Measurements from ENCODE around the gene BCL3.
"Not testable (repeated sequence)": the region's sequence is repeated elsewhere in the genome, so short reads cannot be mapped to it uniquely, and the experiment has no call there.

BCL3 gene, protein sequence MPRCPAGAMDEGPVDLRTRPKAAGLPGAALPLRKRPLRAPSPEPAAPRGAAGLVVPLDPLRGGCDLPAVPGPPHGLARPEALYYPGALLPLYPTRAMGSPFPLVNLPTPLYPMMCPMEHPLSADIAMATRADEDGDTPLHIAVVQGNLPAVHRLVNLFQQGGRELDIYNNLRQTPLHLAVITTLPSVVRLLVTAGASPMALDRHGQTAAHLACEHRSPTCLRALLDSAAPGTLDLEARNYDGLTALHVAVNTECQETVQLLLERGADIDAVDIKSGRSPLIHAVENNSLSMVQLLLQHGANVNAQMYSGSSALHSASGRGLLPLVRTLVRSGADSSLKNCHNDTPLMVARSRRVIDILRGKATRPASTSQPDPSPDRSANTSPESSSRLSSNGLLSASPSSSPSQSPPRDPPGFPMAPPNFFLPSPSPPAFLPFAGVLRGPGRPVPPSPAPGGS

DNA sequence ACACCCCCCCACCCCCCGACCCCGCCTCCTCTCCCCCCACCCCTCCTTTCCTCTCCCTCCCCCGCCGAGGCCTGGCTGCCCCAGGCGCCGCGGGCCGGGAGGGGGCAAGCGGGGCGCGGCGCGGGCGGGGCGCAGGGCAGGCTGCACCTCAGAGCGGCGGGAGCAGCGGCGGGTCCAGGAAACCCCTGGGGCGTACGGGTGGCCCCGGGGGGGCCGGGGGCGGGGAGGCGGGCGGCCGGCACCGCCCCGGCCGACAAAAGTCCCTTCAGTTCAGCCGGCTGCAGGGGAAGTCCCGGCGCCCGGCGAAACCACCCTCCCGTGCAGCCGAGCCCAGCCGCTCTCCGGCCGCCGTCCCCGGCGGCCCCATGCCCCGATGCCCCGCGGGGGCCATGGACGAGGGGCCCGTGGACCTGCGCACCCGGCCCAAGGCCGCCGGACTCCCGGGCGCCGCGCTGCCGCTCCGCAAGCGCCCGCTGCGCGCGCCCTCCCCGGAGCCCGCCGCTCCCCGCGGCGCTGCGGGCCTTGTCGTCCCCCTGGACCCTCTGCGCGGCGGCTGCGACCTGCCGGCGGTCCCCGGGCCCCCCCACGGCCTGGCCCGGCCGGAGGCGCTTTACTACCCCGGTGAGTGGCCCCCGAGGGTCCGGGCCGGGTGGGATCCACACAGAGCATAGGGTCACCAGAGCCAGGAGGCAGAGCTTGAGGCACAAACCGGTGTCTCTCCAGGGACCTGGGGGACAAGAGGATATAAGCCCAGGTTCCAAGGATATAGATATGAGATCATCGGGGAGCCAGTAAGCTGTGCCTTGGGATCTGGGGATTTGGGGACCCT, at the start of gene BCL3:
Gene BCL3 (plus strand): TSS at position 283 of the 829 bp plus-strand sequence. CDS start 83 bp downstream, at position 366.
- ATAC-seq (peak; percentile 30), DNase-seq (peak; percentile 75)

DNA sequence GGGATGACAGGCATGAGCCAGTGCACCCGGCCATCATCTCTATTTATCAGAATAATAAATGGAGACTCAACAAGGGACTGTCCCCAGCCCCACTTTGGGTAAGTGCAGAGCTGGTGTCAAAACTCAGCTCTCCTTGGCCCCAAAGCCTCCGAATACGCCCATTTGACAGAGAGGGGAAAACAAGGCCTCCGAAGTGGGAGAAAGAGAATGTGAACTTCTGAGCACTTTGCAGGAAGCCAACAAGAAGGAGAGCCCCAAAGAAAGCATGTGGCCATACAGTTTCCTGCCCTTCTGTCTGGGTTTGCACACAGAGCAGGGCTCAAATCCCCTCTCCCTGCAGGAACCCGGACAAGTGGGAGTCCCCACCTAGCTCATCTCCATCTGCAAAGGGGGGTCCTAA, 48.0 kb upstream of the BCL3 start:
- DNase-seq, result no peak
- ATAC-seq, result no peak

GRCh38 chr19:44701228-44701627, 47.3 kb upstream of the BCL3 start:
- ATAC-seq (no peak), DNase-seq (no peak)

- ATAC-seq (no peak), DNase-seq (no peak)
Measured at GRCh38 chr19:44702551-44703176, 45.8 kb upstream of the BCL3 start.

- DNase-seq, result no peak
- ATAC-seq, result no peak
Measured at GRCh38 chr19:44703336-44704078, 45.0 kb upstream of the BCL3 start.

DNA sequence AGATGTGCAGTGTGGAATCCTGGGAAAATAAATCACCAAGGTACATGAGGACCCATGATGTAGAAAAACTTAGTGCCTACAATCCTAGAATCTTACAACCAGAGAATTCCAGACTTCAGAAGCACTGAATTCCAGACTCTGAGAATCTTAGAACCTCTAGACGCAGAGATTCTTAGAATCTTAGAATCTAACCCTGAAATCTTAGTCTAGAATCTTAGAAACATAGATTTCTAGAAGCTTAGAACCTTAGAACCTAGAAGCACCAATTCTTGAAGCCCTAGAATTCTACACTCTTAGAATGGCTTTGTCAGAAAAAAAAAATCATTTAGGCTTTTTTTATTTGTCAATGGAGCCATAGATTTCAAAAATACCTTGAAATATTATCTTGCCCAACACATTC, 43.5 kb upstream of the BCL3 start:
- ATAC-seq, result no peak

GRCh38 chr19:44705502-44706010, 43.0 kb upstream of the BCL3 start:
- ATAC-seq, result no peak
- no peak for DNase-seq

More for the DNA sequence above, 43.5 kb upstream of the BCL3 start:
- DNase-seq, result no peak

- ATAC-seq, result no peak
- DNase-seq, result no peak
Measured at GRCh38 chr19:44706506-44707236, 41.8 kb upstream of the BCL3 start.

- no peak for ATAC-seq
- no peak for DNase-seq
Measured at GRCh38 chr19:44707794-44708193, 40.7 kb upstream of the BCL3 start.

DNA sequence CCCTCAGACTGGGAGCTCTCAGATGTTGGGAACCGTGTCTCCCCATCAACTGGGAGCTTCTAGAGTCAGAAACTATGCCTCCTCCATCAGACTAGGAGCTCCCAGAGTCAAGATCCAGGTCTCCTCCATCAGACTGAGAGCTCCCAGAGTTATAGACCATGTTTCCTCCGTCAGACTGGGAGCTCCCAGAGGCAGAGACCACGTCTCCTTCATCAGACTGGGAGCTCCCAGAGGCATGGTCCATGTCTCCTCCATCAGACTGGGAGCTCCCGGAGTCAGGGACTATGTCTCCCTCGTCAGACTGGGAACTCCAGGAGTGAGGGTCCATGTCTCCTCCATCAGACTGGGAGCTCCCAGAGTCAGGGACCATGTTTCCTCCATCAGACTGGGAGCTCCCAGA, 39.6 kb upstream of the BCL3 start:
- no peak for DNase-seq
- ATAC-seq, result no peak

DNA sequence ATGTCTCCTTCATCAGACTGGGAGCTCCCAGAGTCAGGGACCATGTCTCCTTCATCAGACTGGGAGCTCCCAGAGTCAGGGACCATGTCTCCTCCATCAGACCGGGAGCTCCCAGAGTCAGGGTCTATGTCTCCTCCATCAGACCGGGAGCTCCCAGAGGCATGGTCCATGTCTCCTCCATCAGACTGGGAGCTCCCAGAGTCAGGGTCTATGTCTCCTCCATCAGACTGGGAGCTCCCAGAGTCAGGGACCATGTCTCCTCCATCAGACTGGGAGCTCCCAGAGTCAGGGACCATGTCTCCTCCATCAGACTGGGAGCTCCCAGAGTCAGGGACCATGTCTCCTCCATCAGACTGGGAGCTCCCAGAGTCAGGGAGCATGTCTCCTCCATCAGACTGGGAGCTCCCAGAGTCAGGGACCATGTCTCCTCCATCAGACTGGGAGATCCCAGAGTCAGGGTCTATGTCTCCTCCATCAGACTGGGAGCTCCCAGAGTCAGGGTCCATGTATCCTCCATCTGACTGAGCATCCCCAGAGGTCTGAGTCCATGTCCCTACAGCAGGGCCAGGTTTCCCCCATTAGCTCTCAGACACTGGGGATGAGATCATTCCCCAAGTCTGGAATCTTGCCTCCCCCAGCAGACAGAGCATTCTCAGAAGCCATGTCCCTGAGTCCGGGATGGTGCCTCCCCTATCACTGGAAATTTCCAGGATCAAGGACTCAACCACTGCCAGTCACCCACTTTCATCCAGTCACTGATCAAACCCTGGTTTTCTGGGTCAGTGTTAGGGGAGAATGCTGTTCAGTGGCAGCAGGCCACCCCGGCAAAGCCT, 38.9 kb upstream of the BCL3 start:
- DNase-seq, ATAC-seq: not testable (repeated sequence)

DNA sequence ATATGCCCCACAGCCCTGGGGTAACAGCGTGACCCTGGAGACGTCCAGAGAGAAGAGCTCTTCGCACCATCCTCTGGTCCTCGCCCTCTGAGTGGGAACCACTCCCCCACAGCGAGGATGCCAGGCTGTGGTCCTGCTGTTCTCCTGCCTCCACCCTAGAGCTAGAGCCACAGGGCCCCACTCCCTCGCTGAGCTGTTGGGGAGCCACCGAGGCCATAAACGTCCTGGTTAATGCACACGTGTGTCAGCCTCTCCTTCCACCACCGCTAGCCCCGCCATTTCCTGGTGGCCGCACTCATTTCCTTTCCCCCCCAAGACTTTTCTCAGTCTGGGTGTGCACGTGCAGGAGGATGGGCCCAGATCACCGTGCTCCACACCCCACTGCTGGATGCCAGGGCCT, 38.0 kb upstream of the BCL3 start:
- no peak for ATAC-seq
- DNase-seq, result no peak

DNA sequence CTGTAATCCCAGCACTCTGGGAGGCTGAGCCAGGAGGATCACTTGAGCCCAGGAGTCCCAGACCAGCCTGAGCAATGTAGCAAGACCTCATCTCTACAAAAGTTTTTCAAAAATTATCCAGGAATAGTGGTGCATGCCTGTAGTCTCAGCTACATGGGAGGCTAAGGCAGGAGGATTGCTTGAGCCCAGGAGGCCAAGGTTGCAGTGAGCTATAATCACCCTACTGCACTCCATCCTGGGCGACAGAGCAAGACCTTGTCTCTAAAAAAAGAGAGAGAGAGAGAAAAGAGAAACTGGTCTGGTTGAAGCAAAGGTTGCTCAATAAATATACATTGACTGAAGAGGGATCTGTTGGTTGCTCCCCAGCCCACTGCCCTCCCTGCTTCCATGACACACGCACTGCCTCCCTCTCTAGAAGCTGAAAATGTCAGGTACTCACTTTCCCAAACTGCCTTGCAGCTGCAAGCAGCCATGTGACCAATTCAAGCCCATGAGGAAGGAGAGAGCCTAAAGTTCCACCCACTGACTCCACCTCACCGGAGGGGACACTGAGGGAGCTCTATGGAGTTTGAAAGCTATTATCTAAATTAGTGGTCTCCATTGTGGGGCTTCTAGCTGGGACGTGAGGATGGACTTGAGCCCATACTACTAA, 35.5 kb upstream of the BCL3 start:
- ATAC-seq, result no peak
- DNase-seq, result no peak

GRCh38 chr19:44714597-44715169, 33.8 kb upstream of the BCL3 start:
- DNase-seq, result no peak
- no peak for ATAC-seq

DNA sequence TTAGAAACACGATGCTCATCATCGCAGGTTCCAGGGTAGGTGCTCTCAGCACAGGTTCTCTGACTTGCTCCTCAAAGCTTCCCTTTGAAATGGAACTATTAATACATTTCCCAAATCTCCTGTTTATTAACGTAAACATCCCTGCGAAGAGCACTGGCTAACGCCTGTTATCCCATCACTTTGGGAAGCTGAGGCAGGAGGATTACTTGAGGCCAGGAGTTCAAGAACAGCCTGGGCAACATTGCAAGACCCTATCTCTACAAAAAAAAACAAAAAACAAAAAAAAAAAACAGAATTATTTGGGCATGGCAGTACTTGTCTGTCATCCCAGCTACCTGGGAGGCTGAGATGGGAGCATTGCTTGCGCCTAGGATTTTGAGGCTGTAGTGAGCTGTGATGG, 30.9 kb upstream of the BCL3 start:
- DNase-seq, result no peak
- ATAC-seq, result no peak

DNA sequence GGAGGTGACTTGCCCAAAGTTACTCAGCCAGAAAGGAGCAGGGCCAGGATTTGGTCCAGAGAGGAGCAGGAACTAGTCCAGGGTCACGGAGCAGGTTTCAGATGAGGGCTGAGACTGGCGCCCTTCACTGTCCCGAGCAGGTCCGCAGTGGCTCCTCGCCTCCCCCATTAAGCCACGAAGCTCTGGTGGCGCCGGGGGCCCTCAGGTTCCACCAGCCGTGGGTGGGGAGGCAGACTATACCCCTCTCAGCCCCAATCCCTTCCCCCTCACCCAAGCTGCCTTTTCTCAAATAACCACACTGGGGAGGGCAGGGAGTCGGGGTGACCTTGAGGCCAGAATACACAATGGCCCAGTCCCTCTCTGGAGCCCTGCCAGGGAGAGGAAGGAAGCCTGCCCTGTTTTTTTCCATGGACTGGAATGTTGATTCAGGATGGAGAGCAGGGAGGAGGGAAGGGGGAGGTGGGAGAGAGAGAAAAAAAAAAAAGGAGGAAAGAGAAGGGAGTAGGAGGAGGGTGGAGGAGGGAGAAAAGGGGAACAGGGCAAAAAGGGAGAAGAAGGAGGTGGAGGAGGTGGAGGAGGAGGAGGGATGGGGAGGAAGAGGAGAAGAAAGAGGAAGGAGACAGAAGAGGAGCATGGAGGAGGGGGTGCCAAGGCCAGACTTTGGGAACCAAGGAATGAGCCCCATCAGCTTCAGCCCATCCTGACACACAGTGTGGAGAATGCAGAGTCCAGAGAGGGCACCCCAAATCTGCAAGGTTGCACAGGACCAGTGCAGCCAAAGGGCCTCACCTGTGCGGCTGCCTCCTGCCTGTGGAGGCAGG, 29.9 kb upstream of the BCL3 start:
- no peak for ATAC-seq
- DNase-seq, result no peak

DNA sequence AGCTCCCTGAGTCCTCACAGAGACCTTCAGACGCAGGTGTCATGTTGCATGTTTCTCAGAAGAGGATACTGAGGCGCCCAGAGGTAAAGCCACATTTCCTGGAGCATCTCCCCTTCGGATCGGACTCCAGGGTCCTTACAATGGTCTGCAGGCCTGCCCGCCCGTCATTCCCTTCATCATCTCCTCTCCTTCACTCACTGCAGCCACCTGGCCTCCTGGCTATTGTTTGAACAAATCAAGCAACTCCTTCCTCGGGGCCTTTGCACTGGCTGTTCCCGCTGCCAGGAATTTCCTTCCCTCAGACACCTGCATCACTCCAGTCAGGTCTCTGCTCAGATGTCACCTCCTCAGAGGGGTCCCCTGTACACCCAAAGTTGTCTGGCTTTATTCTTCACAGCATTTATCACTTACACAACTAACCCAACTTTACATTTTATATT, 29.2 kb upstream of the BCL3 start:
- DNase-seq (no peak), ATAC-seq (no peak)

DNA sequence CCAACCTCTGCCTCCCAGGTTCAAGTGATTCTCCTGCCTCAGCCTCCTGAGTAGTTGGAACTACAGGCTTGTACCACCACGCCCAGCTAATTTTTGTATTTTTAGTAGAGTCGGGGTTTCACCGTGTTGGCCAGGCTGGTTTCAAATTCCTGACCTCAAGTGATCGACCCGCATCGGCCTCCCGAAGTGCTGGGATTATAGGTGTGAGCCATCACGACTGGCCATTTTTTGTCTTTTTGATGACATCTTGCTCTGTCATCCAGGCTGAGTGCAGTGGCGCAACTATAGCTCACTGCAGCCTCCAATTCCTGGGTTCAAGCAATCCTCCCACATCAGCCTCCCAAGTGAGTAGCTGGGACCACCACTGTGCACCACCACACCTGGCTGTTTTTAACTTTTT, 28.1 kb upstream of the BCL3 start:
- not testable (repeated sequence) for DNase-seq, ATAC-seq
